ENCODE measurements around the gene PDLIM1.

The PDLIM1 gene

GRCh38 chr10:95275726-95276366 lies 15.0 kb downstream of the PDLIM1 start:
- H3K4me3 ChIP-seq (replicated peaks; ENCODE audit: low read depth, low read length) = no peak overlapping the region
- peaks cover 3% of the 10 kb centered on the region for H3K36me3 ChIP-seq (ENCODE audit: control insufficient read depth, insufficient read depth, low read length)
- no peaks in the 10 kb centered on the region for H3K27me3 ChIP-seq (replicated peaks; ENCODE audit: control insufficient read depth, insufficient read depth, low read length)
- no peak for DNase-seq (ENCODE audit: extremely low read depth, insufficient read length)
- no peak for TF ChIP-seq CTCF (IDR thresholded peaks at IDR 0.05; ENCODE audit: insufficient read depth, low read length, poor library complexity, severe bottlenecking)

- H3K36me3 ChIP-seq (ENCODE audit: control insufficient read depth, insufficient read depth, low read length) = peaks cover 13% of the 10 kb centered on the region
Observed at GRCh38 chr10:95273393-95274312, 17.1 kb downstream of the PDLIM1 start.

GRCh38 chr10:95268438-95268837 lies 22.4 kb downstream of the PDLIM1 start:
- TF ChIP-seq CTCF (IDR thresholded peaks at IDR 0.05; ENCODE audit: insufficient read depth, low read length, poor library complexity, severe bottlenecking) = no peak
- Histone ChIP-seq H3K36me3 (ENCODE audit: control insufficient read depth, insufficient read depth, low read length) (peaks cover 29% of the 10 kb centered on the region), H3K27me3 (replicated peaks; ENCODE audit: control insufficient read depth, insufficient read depth, low read length) (no peaks in the 10 kb centered on the region), H3K4me3 (replicated peaks; ENCODE audit: low read depth, low read length) (no peak overlapping the region)
- no peak for DNase-seq (ENCODE audit: extremely low read depth, insufficient read length)

More at GRCh38 chr10:95273393-95274312, 17.1 kb downstream of the PDLIM1 start:
- Histone ChIP-seq H3K4me3 (replicated peaks; ENCODE audit: low read depth, low read length) (no peak overlapping the region), H3K27me3 (replicated peaks; ENCODE audit: control insufficient read depth, insufficient read depth, low read length) (no peaks in the 10 kb centered on the region)
- DNase-seq (ENCODE audit: extremely low read depth, insufficient read length) = no peak
- no peak for TF ChIP-seq CTCF (IDR thresholded peaks at IDR 0.05; ENCODE audit: insufficient read depth, low read length, poor library complexity, severe bottlenecking)

- H3K4me3 ChIP-seq (replicated peaks; ENCODE audit: low read depth, low read length) = no peak overlapping the region
- peaks cover 38% of the 10 kb centered on the region for H3K36me3 ChIP-seq (ENCODE audit: control insufficient read depth, insufficient read depth, low read length)
- H3K27me3 ChIP-seq (replicated peaks; ENCODE audit: control insufficient read depth, insufficient read depth, low read length) = no peaks in the 10 kb centered on the region
- no peak for TF ChIP-seq CTCF (IDR thresholded peaks at IDR 0.05; ENCODE audit: insufficient read depth, low read length, poor library complexity, severe bottlenecking)
- no peak for DNase-seq (ENCODE audit: extremely low read depth, insufficient read length)
Observed at GRCh38 chr10:95267251-95267650, 23.6 kb downstream of the PDLIM1 start.

GRCh38 chr10:95266674-95267095 lies 24.1 kb downstream of the PDLIM1 start:
- DNase-seq (ENCODE audit: extremely low read depth, insufficient read length) = no peak
- no peaks in the 10 kb centered on the region for H3K27me3 ChIP-seq (replicated peaks; ENCODE audit: control insufficient read depth, insufficient read depth, low read length)
- H3K4me3 ChIP-seq (replicated peaks; ENCODE audit: low read depth, low read length) = no peak overlapping the region
- peaks cover 40% of the 10 kb centered on the region for H3K36me3 ChIP-seq (ENCODE audit: control insufficient read depth, insufficient read depth, low read length)
- no peak for TF ChIP-seq CTCF (IDR thresholded peaks at IDR 0.05; ENCODE audit: insufficient read depth, low read length, poor library complexity, severe bottlenecking)
